ENCODE results near the gene SLC12A5. TPM values are rescaled to one million over a fixed set of nuclear protein-coding genes. Genes with fewer than 3 reads are reported as not detected.

Gene SLC12A5
- total RNA-seq, 4 donors from 2014 or later, result not detected

- TF ChIP-seq POLR2A (IDR thresholded peaks at IDR 0.05) (no peak), EP300 (IDR thresholded peaks at IDR 0.05; ENCODE audit: low read depth) (no peak), POLR2AphosphoS5 (IDR thresholded peaks at IDR 0.05) (no peak), CTCF (IDR thresholded peaks at IDR 0.05) (no peak)
- Histone ChIP-seq H3K27ac (no peak overlapping the region), H3K4me1 (peaks cover 4 to 27% (median 9%) of the 10 kb centered on the region in 4 donors), H3K27me3 (peaks cover 92% of the 10 kb centered on the region), H3K9me3 (no peaks in the 10 kb centered on the region), H3K4me3 (no peak overlapping the region), H3K36me3 (no peaks in the 10 kb centered on the region)
- in situ Hi-C loops (cut with MboI; ENCODE audit: low pct_ligation_motif_present in 1 of 4, low pct_unique_long_range_greater_than_20kb in 1 of 4, low sequenced_read_pairs in 3 of 4) (loop anchor here in 1 of 4 donors (10.0 kb wide), 1 partner anchor 165 kb away; no protein-coding TSS in a partner anchor), intact Hi-C loops (cut with DNase I; ENCODE audit: low total_unique reads) (no loop called here)
- WGBS, 2 donors (ENCODE audit: low coverage in 1 of 2), result 30 to 54% methylated on average over 2 to 15 of the region's 20 CpGs
- no peak for DNase-seq
Measured at GRCh38 chr20:46009816-46010215, 19.2 kb upstream of the SLC12A5 start.

GRCh38 chr20:46010491-46011391 lies 18.3 kb upstream of the SLC12A5 start:
- Histone ChIP-seq H3K9me3 (no peaks in the 10 kb centered on the region), H3K4me3 (no peak overlapping the region), H3K36me3 (no peaks in the 10 kb centered on the region), H3K27ac (no peak overlapping the region), H3K4me1 (peaks cover 4 to 30% (median 9%) of the 10 kb centered on the region in 4 donors), H3K27me3 (peaks cover 88% of the 10 kb centered on the region)
- intact Hi-C loops (cut with DNase I; ENCODE audit: low total_unique reads) (no loop called here), in situ Hi-C loops (cut with MboI; ENCODE audit: low pct_ligation_motif_present in 1 of 4, low pct_unique_long_range_greater_than_20kb in 1 of 4, low sequenced_read_pairs in 3 of 4) (loop anchor here in 1 of 4 donors (10.0 kb wide), 1 partner anchor 164 kb away; no protein-coding TSS in a partner anchor)
- no peak for DNase-seq
- TF ChIP-seq EP300 (IDR thresholded peaks at IDR 0.05; ENCODE audit: low read depth) (no peak), POLR2A (IDR thresholded peaks at IDR 0.05) (no peak), POLR2AphosphoS5 (IDR thresholded peaks at IDR 0.05) (no peak), CTCF (IDR thresholded peaks at IDR 0.05) (no peak)
- WGBS, 2 donors (ENCODE audit: low coverage in 1 of 2), result 21% methylated on average over 74 of the region's 74 CpGs; no CpG with 5 or more reads in 1 of the 2 donors

- Histone ChIP-seq H3K9me3 (no peaks in the 10 kb centered on the region), H3K27me3 (peaks cover 89% of the 10 kb centered on the region), H3K4me1 (peaks cover 4 to 30% (median 9%) of the 10 kb centered on the region in 4 donors), H3K36me3 (no peaks in the 10 kb centered on the region), H3K4me3 (no peak overlapping the region), H3K27ac (no peak overlapping the region)
- TF ChIP-seq POLR2A (IDR thresholded peaks at IDR 0.05) (no peak), CTCF (IDR thresholded peaks at IDR 0.05) (no peak), EP300 (IDR thresholded peaks at IDR 0.05; ENCODE audit: low read depth) (no peak), POLR2AphosphoS5 (IDR thresholded peaks at IDR 0.05) (no peak)
- in situ Hi-C loops (cut with MboI; ENCODE audit: low pct_ligation_motif_present in 1 of 4, low pct_unique_long_range_greater_than_20kb in 1 of 4, low sequenced_read_pairs in 3 of 4) (loop anchor here in 1 of 4 donors (10.0 kb wide), 1 partner anchor 163 kb away; no protein-coding TSS in a partner anchor), intact Hi-C loops (cut with DNase I; ENCODE audit: low total_unique reads) (no loop called here)
- WGBS, 2 donors (ENCODE audit: low coverage in 1 of 2), result 0 to 51% methylated on average over 3 to 54 of the region's 57 CpGs
- DNase-seq, result peak; percentile 54
Measured at GRCh38 chr20:46011631-46012482, 17.2 kb upstream of the SLC12A5 start.

- Histone ChIP-seq H3K27me3 (peaks cover 86% of the 10 kb centered on the region), H3K4me3 (no peak overlapping the region), H3K4me1 (peaks cover 4 to 30% (median 9%) of the 10 kb centered on the region in 4 donors), H3K27ac (no peak overlapping the region), H3K9me3 (no peaks in the 10 kb centered on the region), H3K36me3 (no peaks in the 10 kb centered on the region)
- TF ChIP-seq EP300 (IDR thresholded peaks at IDR 0.05; ENCODE audit: low read depth) (no peak), POLR2AphosphoS5 (IDR thresholded peaks at IDR 0.05) (no peak), CTCF (IDR thresholded peaks at IDR 0.05) (no peak), POLR2A (IDR thresholded peaks at IDR 0.05) (no peak)
- in situ Hi-C loops (cut with MboI; ENCODE audit: low pct_ligation_motif_present in 1 of 4, low pct_unique_long_range_greater_than_20kb in 1 of 4, low sequenced_read_pairs in 3 of 4) (loop anchor here in 1 of 4 donors (10.0 kb wide), 1 partner anchor 162 kb away; no protein-coding TSS in a partner anchor), intact Hi-C loops (cut with DNase I; ENCODE audit: low total_unique reads) (no loop called here)
- 55% methylated on average over 5 to 10 of the region's 10 CpGs for WGBS, 2 donors (ENCODE audit: low coverage in 1 of 2)
- DNase-seq, result no peak
Measured at GRCh38 chr20:46012921-46013320, 16.1 kb upstream of the SLC12A5 start.

Data from transverse colon (tissue), 4 donors.